ENCODE results near the gene THRB.
A peak's percentile ranks its signal among the peaks of the same experiment; 100 is the strongest.

THRB gene

DNA sequence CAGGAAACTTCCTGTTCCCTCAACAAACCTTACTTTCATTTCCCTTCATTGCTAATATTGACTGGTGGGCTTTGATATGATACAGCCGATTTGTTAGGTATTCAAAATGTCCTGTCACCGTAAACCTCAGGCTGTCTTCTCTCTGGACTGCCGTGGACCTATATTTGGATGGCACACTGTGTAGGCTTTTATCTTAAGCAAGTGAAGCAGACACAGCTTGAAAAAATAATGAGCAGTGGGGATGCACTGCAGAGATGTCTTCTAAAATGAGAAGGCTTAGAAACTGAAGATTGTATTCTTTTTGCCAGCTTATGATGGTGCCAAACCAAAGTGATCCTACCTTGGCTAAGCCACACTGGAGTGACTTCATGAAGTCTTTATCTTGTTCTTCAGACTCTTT lies 283.3 kb downstream of the THRB start:
- DNase-seq: no peak

DNA sequence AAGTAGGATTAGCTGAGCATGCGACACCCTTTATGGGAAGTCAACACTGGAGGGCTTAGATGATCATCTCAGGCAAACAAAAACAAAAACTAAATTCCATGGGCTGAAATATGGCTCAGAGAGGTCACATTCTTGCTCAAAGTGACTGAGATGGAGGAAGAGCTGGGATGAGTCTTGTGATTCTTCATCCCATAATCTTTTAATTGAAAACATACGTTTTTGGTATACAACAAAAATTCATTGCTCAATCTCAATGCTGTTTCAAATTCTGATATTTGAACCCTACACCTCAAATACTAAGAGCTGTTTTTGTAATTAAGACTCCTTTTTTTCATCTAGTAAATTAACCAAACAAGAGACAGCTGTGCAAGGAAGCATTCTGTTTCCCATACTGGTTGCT lies 292.6 kb downstream of the THRB start:
- no peak for DNase-seq

DNA sequence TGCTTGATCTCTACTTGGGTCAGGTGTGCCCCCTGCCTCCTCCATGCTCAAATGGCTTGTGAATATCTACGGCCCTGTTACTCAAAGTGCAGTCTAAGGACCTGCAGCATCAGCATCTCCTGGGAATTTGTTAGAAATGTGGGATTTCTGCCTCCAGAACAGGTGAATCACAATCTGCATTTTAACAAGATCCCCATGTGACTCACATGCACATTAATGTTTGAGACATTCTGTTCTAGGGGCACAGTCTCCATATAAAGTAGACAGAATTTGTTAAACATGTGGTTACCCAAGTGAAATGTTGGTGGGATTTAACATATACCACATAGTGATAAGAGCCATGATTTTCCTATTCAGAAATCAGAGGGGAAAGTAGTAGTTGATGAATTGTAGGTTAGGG lies 293.3 kb downstream of the THRB start:
- DNase-seq: no peak

DNA sequence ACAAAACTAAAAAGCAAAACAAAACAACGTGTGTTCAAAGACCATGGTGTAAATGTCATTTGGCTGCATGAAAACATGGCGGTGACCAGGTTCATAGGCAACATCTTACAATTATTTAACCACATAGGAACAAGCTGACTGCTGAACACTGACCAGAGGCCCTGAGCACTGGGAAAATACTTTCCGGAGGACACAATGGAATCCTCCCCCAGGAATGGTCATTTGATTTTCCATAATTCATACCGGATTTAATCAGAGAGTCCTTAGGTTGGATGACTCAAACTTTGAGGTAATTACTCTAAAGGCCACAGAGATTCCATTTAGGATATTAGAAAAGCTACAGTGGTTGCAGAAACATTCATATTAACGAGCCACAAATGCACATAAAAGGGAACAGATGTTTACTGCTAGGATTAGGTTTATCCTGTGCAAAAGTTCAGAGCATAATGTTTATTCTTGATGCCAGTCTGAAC lies 294.8 kb downstream of the THRB start:
- DNase-seq: no peak

DNA sequence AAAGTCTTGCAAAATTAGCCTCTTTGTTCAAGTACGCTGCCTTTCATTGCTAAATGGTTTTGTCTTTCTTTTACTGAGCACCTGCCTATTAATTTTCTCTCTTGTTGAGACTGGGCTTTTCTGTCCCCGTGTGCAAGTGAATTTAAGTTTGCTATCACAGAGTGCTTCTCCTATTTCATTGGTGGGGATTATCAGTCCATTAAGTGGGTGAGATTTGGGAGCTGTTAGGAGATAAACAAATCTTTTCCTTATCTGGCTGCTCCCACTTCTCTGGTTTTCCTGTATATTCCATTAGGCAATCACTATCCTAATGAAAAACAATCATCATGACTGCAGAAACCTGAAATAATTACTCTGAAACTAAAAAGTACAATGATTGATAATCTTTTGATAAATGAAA lies 295.4 kb downstream of the THRB start:
- DNase-seq: no peak

DNA sequence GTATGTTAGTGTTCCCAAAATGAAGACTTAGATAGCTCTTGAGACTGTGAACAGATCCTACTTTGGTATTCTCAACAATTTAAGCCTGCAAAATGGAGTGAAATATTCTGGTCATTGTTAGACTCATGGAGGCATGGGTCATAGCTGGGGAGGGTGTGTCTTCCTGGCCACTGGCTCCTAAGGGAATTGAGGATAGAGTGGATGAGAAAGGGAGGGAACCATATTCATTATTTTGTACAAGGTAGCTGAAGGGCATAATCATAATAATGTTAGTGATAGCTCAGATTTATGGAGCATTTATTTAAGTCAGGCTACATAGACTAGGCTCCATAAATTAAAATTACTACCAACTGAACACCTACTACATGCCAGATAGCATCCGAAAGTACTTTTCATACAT lies 295.9 kb downstream of the THRB start:
- DNase-seq: no peak

DNA sequence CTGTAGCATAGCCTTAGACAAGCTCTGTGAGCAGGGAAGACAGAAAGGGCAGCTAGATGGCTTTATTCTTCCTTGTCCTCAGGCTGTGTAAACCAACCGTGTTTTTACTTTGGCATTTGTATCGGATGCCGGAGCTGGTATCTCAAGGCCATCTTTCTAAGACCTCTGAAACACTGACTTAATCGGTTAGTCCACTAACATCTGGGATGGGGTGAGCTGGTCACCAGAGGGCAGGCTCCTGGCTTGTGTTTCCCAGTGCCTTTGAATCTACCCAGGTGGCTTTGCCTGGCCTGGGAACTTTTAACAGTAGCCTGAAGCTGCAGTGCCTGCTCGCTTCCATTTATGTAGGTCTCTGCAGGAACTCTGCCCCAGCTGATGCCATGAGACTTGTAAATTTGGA lies 296.8 kb downstream of the THRB start:
- no peak for DNase-seq

DNA sequence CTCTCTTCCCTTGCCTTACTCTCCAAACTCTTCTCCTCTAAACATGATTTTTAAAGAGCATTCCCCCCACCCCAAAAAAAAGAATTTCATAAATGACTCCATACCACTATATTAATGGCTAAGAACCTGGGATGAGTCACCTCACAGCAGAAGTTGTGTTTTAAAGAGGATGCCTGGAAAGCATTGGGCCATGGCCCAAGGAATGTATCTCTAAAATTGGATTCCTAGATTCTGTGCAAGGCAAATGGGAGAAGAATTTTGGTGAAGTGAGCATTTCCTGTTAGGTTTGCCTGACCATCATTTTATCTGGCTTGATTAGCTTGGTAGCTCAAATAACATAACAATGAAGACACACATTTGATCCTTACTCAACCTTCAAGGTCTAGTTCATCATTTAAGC lies 298.1 kb downstream of the THRB start:
- no peak for DNase-seq

DNA sequence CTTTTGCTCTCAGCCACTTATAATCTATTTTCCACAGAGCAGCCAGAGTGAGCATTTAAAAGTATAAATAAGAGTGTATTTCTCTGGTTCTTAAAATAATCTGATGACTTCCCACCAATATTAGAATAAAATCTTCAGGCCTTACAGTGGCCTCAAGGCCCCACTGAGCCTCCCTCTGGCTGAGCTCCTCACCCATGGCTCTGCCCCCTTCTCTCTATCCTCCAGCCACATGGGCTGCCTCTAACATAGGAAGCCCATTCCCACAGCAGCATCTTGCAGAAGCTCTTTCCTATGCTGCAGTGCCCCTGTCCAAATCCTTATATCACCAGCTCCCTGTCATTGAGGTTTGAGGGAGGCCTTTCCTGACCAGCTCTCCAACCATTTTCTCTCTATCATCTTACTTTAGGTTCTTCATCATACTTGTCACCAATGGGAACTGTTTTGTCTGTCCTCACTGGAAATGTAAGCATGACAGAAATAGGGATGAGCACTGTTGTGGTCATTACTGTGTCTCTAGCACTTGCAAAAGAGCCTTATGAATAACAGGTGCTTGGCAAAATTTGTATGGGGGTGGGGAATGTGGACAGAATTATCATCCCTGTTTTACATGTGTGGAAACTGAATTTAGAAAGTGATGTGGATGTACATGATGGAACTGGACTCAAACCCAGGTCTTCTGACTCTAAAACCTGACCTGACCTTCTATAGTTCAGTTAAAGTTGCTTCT lies 299.0 kb downstream of the THRB start:
- no peak for DNase-seq

DNA sequence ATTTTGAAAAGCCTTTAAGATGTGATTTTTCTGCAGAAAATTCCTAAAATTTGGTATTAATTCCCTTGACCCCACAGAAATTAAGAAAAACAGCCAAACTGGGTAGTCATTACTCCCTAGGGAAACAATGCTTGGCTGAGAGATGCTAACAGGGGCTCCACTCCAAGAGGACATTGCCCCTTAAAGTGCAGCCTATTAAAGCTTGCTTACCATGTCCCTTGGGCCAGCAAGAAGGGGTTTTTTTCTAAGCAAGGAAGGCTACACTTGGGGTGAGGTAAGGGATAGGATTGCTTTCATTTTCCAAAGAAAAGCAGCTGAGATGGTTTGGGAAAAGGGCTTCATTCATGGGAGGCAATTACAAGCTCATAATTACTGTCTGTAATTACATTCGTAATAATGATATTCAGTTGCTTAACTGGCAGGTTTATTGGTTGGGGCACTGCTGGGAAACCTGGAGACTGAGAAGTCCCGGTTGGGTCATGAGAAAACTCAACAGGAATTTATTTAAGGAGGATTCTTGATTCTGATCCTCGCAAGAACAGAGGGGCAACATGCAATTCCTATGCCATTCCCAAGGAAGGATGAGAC lies 302.1 kb downstream of the THRB start:
- no peak for DNase-seq

DNA sequence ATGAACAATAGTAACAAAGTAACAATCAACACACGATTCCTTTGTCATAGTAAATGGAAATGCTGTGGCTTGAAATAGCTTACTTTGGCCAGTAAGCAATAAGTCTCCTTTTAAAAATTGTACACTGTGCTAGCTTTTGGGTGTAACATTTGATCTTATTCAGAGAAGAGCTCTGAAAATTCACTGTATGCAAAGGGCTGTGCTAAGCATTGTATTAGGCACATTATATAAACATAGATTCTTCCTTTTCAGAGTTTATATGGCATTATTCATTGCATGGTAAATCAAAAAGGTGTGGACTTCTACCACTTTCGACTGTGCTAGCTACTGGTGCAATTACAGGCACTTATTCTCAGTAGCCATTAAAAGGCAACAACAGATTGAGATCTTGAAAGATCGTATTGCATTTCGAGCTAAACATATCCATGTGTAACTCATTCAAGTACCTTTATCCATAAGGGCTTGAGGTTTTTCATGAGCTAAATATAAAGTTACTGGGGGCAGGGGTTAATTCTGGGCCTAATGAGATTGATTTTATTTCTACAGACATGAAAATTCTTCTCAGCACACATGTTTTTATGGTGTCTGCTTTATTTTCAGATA lies 302.7 kb downstream of the THRB start:
- no peak for DNase-seq

DNA sequence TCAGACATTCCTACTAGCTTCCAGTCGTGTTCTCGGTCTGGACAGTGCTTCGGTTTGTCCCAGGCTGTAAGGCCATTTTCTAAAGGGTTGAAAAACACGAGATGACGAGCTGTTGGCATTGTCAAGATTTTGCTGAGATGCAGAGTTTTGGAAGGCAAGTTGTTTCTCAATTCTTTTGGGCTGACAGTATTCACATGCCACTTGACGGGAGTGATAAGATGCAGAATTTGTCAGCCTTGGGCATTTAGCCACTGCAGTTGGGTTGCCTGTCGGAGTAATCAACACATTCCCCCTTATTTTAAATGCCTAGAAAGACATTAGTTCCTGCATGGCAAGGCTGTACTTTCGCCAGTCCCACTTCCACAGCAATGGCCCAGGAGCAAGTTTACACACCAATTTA lies 304.4 kb downstream of the THRB start:
- no peak for DNase-seq

DNA sequence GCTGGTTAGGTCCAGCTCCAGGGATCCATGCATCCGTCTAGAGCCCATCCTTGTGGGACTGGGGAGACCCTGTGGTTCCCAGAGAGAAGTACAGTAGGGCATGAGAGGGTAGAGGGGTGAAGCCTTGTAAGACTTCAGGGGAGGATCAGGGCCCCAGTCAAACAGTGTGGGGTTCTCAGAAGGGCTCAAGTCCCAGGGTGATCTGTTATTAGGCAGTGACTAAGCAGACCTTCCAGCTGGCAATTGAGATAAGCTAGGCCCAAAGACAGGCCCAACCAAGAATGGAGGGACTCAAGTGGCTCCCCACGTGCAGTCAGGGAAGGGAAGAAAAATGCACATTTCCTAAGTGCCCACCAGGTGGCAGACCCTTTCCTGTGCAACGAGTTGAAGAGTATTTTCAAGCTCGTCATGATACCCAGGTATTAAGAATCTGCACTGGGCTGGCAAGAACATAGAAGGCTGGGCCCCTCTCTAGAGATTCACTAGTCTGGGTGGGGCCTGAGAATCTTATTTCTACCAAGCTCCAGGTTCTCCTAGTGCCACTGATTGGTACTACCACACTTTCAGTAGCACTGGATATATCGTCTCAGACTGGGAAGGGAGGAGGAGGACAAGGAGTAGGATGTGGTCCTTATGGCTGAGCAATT lies 308.8 kb downstream of the THRB start:
- peak; percentile 25 for DNase-seq

DNA sequence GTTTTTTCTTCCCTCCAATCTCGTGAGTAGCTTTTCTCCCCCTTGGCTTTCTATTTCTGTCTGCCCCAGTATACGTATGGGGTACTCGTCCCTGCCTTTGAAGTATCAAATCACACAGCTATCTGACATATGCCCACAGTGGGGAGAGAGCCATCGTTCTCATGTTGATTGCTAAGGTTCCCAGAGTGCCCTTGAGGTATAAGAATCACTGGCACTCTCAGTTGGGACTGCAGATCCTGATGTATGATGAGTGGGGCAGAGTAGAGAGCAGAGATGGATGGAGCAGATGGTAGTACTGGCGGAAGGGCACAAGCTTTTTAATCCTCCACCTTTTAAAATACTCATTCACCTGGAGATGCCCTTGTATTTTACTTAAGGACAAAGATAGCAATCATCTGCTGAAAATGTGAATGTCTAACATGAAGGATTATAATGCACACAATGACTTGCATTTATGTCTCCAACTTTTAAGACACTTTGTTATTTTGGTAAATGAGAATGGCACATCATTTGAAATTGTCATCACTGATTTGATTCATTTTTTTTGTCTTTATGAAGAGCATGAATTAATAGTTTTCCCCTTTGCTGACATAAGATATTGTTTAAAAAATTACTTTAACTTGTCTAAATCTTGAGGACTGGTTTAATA lies 310.0 kb downstream of the THRB start:
- no peak for DNase-seq

DNA sequence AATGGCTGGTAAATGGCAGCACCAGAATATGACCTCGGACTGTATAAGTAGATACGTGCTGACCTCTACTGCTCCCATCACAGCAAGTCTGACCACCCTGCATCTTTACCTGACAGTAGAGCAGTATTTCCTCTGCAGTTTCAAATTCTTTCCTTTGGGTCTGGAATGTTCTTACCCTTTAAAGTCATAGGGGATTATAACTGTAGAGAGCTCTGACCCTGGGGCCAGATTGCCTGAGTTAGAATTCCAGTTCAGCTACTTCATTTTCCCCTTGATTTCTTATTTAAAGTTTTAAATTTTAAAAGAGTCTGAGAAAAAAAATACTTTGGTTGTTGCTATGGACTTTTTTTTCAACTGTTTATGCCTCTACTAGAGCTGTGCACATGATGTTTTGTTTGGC lies 311.9 kb downstream of the THRB start:
- no peak for DNase-seq

DNA sequence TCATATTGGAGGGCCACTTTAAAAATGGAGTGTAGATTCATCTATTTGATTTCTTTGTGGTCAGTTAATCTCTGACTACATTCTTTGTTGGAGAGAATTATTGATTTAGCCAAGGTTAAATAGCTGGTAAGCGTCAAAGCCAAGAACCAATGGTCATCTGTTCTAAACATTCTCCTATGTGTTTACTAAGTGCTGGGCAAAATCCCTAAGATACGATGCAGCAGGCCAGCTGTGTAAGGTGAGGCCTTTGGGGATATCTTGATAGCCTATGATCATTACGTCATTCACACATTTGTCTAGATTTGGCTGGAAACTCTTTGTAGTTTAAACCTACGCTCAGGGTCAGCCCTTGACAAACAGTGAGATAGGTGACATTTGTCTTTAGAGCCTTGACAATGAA lies 313.4 kb downstream of the THRB start:
- DNase-seq: no peak

DNA sequence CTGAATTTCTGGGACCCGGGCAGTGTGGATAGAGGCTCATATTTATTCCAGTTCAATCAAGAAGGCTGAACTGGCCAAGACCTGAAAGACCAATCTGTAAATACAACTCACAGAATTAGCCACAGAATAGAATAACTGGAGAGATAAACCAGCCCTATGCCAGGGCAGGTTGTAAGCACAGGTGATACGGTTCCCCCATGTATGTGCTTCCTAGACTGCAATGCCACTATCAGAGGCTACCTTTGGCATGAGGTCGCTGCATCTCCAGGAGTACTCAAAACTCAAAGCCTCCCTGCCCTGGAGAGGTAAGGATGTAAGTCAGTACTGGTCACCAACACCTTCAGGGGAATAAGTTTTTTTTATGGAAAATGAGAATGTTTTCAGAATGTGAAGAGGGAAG lies 314.0 kb downstream of the THRB start:
- no peak for DNase-seq

DNA sequence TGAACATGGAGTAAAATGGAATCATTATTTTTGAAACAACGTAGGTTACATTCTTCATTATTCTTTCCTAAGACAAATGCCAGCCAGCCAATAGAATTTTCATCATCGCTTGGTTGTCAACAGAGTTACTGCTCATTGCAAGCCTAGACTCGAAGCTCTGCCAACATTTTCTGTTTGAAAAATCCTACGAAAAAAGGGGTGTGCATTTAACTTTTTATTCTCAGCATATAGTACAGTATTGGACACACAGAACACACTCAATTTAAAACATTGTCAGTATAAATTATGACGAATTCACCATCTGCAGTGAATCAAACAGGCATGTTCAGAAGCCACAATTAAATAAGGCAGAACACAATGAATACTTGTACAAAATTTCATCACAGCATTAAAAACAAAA lies 317.4 kb downstream of the THRB start:
- no peak for DNase-seq

DNA sequence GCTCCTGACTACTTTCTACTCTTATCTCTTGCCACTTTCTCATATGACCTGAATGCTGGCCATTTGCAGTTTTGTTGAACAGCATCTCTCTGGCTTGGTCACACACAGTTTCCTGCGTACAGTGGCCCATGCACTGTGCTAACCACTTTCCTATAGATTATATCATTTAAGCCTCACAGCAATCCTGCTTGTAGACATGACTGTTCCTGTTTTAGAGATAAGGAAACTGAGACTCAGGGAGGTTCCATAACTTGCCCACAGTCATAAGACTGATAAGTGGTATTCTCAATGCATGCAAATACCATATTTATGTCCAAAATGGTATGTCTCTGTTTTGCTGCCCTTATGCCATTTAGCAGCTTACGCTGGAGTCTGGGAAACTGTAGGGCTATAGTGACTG lies 320.0 kb downstream of the THRB start:
- DNase-seq: no peak

DNA sequence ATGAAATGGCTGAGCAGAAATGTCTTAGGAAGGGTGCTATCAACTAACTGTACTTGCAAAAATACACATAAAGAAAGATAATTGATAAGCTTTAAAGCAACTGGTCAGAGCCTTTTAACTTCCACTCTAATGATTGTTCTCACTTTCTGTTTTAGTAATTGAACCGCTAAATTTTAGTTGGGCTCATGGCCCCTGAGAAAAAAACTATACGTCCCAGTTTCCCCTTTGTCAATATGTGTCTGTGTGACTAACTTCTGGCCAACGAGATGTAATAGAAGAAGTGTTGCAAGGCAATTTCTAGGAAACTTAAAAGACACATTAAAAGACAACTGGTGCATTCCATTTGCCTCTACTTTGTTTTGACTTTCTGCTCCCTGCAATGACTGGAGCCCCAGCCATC lies 325.7 kb downstream of the THRB start:
- DNase-seq: no peak

DNA sequence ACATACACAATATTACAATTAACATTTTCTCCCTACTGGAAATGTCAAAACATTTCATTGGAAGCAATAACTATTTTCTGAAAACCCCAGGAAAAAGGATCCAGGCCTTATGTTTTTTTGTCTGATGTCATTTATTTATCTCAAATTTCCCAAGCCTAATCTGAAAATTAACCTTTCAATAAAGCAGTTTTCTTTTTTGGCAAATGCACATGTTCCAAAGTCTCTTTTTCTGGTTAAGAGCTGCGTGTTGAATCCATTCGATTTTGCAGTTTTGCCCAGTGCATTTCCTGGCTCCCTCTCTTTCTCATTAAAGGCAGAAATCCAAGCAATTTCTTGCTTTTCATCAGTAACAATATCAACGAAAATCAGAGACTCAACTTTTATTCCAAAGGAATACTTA lies 327.2 kb downstream of the THRB start:
- no peak for DNase-seq

DNA sequence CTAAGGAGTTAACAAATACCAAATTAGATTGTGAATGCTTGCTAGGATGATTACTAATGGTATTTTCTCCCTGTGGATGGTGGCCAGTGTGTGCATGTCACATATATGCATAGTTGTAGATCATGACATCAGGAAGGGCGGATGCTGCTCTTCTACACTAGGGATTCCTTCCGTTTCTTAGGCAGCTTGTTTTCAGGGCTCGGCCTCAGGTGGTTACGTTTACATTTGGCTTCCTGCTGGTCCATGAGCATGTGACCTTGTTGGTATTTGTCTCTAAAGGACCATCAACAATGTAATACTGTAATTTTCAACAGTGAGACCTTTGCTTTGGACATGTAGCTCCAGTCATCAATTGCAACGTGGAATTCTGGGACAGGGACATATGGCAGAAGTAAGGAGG lies 328.1 kb downstream of the THRB start:
- no peak for DNase-seq

DNA sequence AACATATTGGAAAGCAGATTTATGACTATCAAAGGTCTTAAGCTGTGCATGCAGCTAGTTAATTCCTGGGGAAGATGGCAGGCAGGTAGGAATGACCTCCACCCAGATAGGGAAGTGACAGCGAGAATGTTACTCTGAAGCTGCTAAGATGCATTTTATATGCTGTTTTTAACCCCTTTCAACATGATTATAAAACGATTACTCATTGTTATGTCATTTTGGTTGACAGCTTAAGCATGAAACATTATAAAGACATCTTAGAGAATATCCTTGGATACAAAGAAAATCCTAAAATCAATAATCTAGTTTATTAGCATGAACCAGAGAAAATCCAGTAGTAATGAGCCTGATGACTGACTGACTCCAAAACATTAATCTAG lies 329.1 kb downstream of the THRB start:
- DNase-seq: no peak
